D721Med (cell line): ENCODE results near the gene CAND1.

ENCODE experiments used
- DNase-seq: peaks from one replicate; pipeline ENCODE4 v3.0.0; 2011; ENCODE audit warnings: low spot score; ENCODE audit not compliant: insufficient read length
- FAIRE-seq: peaks from 2 replicates; lab custom pipeline; 2011; peaks lifted over from hg19 to GRCh38; lab: Jason Lieb, UNC
- TF ChIP-seq, protein P1 (sequence below): IDR thresholded peaks from 2 replicates; pipeline ENCODE4 v1.5.1; 2012; ENCODE audit warnings: mild to moderate bottlenecking, control low read depth; ENCODE audit not compliant: insufficient read depth; ENCODE audit errors: missing control alignments

The CAND1 gene

DNA sequence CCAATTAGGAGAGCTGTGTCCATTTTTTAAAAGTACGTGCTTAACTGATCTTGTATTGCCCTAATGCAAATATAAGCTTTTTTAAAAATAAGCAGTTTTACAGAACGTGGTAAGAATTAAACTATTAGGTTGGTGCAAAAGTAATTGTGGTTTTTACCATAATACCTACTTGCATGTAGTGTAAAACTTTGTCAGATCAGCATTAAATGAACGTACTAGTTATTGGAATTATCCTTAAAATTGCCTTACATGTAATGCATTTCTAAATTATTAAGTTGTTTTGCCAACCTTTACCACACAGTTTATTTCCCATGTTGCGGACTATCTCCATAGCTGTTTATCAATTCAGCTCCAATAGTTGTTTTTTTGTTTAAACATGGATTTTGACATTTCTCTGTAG lies 10.9 kb downstream of the CAND1 start:
- DNase-seq: no peak
- TF ChIP-seq, protein P1, sequence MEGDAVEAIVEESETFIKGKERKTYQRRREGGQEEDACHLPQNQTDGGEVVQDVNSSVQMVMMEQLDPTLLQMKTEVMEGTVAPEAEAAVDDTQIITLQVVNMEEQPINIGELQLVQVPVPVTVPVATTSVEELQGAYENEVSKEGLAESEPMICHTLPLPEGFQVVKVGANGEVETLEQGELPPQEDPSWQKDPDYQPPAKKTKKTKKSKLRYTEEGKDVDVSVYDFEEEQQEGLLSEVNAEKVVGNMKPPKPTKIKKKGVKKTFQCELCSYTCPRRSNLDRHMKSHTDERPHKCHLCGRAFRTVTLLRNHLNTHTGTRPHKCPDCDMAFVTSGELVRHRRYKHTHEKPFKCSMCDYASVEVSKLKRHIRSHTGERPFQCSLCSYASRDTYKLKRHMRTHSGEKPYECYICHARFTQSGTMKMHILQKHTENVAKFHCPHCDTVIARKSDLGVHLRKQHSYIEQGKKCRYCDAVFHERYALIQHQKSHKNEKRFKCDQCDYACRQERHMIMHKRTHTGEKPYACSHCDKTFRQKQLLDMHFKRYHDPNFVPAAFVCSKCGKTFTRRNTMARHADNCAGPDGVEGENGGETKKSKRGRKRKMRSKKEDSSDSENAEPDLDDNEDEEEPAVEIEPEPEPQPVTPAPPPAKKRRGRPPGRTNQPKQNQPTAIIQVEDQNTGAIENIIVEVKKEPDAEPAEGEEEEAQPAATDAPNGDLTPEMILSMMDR: no peak
- FAIRE-seq: no peak

DNA sequence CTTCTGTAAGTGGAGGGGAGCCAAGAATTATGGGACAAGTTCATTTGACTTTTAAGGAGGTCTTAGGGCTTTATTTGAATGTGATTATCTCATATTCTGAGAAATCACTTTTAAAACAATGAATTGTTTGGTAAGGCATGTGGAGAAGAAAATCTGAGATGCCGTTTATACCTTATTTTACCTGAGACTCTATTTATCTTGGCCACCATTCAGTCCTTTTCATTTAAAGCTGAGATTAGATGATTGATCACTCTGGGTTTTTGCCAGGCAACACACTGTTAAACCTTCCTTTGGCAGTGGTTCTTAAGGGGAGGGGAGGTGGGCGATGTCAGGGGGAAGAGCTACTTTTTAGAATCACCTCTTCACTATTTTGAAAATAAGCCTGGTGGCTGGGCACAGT lies 11.4 kb downstream of the CAND1 start:
- DNase-seq (no peak), FAIRE-seq (no peak)
- TF ChIP-seq, protein P1: no peak

- FAIRE-seq (no peak), DNase-seq (no peak)
- TF ChIP-seq, protein P1: no peak
Observed at GRCh38 chr12:67284561-67284960, 15.4 kb downstream of the CAND1 start.

- TF ChIP-seq, protein P1: no peak
- DNase-seq (no peak), FAIRE-seq (no peak)
Observed at GRCh38 chr12:67286257-67286656, 17.1 kb downstream of the CAND1 start.

GRCh38 chr12:67287311-67287710 lies 18.2 kb downstream of the CAND1 start:
- TF ChIP-seq, protein P1: no peak
- DNase-seq: no peak
- FAIRE-seq: no peak

GRCh38 chr12:67288561-67288960 lies 19.4 kb downstream of the CAND1 start:
- FAIRE-seq: no peak
- no peak for DNase-seq
- TF ChIP-seq, protein P1: no peak

DNA sequence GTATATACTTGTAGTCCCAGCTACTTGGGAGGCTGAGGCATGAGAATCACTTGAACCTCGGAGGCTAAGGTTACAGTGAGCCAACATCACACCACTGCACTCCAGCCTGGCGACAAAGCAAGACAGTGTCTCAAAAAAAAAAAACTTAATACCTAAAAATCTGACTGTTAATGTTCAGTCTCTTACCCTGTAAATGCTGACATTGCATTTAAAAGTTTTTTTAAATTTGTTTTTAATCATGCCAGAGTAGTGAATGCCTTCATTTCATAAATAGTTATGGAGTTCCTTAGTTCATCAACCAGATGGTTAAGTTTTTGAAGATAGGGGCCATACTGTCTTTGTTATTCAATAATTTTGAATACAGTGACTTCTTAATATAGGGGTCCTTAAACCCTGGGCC lies 21.2 kb downstream of the CAND1 start:
- TF ChIP-seq, protein P1: no peak
- DNase-seq (no peak), FAIRE-seq (no peak)
